ENCODE measurements around the gene NANOS3.

Gene NANOS3

DNA sequence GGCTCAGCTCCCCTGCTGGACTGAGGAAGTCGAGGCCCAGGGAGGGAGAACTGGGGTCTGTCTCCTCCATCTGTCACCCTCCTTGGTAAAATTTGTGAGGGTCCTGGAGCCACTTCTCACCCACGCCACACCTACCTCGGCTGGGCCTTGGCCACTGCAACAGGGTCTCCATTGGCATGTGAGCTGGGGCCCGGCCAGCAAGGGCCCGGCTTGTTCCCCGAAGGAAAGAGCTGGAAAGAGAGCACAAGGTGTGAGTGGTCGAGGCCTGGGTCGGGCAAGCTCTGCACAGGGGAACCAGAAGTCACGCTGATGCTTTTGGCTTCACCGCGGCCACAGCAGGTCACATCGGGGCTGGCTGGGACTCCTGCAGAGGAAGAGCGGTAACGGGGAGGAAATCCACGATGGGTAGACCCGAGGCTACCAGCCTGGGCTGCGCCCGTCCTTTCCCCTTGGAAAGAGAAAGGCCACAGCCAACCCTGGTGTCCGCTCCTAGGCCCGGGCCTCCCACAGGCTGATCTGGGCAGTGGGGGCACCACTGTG is 9.0 kb downstream of the NANOS3 start:
- DNase-seq (ENCODE audit: low spot score), result no peak

DNA sequence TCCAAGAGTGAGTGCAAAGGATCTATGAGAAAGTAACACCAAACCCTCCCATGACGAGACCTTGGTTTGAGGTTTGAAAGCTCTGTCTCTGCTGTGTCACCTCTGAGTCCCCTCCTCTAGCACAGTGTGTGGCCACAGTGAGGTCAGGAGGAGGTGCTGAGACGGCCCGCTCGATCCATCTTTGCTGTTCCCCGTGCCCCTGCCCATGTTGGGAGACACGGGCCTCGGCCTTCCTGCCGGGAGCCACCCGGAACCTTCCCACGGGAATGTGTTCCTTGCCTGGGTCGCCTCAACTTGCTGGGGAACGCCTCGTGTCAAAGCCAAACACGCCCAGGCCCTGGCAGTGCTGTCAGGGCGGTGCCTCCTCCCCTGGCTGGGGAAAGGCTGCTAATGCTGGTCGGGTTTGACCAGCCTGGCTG is 10.1 kb downstream of the NANOS3 start:
- no peak for DNase-seq (ENCODE audit: low spot score)

DNA sequence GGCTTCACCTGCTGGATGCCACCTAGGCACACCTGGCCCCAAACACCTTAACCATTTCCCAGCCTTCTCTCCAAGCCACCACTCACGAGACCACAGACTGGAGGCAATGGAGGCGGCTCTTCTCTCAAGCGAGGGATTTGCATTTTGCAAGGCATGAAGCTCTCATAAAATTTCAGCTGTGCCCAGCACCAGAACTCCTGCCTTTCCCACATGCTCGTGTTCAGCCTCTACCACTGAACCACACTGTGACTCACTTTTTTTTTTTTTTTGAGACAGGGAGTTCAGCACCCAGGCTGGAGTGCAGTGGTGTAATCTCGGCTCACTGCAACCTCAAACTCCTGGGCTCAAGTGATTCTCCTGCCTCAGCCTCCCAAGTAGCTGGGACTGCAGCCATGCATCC is 10.6 kb downstream of the NANOS3 start:
- no peak for DNase-seq (ENCODE audit: low spot score)

DNA sequence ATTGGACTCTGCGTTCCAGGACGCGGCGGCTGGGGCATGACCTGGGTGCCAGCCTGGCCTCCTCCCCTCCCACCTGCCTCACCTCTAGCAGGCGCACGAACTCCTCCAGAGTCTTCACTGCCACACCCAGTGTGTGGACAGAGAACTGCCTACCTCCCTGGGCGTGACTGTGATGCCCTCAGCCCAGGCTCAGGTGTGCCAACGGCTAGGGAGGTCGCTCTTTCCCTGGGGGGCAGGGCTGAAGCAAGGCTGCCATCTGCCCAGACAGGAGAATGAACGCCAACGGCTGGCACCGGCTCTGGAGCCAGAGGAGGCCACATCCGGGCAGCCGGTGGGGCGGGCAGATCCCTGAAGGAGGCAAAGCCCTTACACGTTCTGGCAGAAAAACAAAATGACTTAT is 11.3 kb downstream of the NANOS3 start:
- no peak for DNase-seq (ENCODE audit: low spot score)

DNA sequence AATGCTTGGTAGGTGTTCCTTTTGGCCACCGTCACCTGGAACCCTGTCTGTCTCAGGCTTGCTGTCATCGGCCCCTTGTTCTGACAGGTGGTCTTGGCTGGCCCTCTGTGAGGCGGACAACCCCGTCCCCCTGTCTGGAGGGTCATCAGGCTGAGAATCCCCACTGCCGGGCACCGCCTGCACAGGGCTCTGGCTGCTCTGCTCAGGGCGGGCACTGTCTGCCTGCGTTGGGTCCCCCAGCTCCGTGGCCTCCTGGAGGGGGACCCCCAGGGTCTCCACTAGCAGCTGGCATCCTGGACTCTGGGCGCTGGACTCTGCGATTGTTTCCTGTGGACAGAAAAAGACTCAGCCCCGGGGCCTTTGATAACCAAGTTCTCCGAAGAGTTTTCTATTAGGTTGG is 13.2 kb downstream of the NANOS3 start:
- DNase-seq (ENCODE audit: low spot score), result no peak

DNA sequence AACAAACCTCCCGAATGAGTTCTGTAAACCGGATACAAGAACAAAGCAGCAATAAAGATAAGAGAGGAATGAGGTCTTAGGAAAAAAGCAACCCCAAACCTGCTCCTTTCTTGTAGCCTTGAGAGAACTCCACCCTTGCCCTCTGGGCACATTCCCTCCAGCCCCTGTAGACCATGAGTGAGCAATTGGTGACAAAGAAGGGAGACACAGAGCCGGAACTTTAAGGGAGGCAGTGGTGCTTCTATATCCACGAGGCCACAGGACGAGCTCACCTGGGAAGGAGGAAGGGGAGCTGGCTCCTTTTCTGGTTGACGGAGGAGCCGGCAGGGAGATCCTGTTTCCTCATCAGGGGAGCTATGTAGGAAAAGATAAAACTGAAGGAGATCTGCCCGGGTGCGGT is 15.9 kb downstream of the NANOS3 start:
- DNase-seq (ENCODE audit: low spot score), result no peak

DNA sequence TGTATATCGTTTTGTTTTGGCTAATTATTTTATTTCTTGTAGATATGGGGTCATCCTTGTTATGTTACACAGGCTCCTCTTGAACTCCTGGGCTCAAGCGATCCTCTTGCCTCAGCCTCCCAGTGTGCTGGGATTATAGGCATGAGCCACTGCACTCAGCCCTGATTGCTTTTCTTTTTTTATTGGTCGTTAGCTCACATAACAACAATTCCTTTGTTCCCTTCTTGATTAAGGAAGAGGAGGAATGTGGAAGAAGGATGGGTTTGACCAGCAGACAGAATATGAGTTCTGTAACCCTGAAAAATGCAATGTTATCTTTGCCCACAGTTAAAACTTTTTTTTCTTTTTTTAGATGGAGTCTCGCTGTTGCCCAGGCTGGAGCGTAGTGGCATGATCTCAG is 17.6 kb downstream of the NANOS3 start:
- DNase-seq (ENCODE audit: low spot score), result no peak

DNA sequence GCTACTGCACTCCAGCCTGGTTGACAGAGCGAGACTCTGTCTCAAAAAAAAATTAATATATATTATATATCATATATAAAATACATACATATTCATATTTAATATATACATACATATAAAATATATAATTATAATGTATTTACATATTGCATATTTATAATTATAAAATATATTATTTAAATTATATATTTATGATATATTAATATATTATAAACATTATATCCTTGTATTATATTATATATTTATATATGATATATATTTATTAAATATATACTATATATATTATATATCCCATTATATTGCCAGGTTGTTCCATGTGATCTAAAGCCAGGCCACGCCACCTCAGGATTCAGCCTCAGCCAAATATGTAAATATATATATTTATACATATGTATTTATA is 19.3 kb downstream of the NANOS3 start:
- DNase-seq (ENCODE audit: low spot score), result no peak

DNA sequence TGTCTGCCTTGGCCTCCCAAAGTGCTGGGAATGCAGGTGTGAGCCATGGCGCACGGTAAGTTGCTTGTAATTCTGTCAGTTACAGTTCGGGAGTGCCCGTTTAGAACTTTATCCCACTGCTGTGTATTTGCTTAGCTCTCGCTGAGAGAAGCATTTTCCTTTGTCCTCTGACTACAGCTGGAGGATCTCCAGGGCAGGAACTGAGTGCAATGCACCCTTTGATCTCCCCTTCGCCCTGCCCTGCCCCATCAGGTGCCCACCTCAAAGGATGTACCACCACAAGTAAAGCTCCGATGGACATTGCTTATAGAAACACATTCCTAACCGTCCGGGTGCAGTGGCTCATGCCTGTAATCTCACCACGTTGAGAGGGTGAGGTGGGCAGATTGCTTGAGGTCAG is 22.5 kb downstream of the NANOS3 start:
- no peak for DNase-seq (ENCODE audit: low spot score)

DNA sequence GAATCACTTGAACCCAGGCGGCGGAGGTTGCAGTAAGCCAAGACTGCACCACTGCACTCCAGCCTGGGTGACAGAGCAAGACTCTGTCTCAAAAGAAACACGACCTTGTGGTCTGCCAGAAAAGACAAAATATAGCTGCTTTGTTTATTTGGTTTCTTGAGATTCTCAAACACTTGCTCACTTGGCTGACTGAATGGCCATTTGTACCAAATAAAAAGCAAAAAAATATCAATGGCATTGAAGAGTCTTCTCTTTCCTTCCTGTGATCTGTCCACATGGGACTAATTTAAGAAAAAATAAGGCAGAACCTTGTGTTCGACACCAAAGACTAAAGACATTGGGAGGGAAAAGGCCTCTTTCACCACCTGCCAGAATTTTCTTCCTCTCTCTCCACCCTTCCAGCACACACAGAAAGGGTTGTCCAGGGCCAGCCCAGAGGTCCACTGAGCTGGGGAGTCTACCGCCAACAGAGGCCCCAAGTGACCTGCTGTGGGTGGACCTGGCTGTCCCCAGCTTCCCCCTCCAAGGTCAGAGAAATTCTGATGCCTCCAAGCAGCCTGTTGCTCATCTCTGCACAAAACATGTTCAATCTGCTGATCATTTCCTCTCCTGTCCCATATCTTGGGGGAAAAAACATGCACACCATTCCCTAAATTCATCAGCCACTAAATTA is 23.1 kb downstream of the NANOS3 start:
- DNase-seq (ENCODE audit: low spot score), result no peak

DNA sequence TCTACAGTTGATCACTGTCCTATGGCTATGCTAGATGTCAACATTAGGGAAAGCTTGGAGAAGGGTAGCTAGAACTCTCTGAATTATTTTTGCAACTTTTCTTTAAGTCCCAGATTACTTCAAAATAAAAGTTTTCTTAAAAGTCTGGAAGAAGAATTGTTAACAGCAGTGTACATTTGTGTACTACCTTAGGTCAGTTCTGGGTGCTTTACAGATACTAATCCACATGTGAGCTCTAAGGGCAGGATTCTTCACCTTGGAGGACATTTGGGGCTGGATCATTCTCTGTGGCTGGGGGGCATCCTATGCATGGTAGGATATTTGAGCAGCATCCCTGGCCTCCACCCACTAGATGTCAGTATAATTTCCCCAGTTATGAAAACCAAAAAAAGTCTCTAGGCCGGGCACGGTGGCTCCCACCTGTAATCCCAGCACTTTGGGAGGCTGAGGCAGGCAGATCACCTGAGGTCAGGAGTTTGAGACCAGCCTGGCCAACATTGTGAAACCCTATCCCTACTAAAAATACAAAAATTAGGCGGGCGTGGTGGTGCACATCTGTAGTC is 26.1 kb downstream of the NANOS3 start:
- DNase-seq (ENCODE audit: low spot score), result no peak

DNA sequence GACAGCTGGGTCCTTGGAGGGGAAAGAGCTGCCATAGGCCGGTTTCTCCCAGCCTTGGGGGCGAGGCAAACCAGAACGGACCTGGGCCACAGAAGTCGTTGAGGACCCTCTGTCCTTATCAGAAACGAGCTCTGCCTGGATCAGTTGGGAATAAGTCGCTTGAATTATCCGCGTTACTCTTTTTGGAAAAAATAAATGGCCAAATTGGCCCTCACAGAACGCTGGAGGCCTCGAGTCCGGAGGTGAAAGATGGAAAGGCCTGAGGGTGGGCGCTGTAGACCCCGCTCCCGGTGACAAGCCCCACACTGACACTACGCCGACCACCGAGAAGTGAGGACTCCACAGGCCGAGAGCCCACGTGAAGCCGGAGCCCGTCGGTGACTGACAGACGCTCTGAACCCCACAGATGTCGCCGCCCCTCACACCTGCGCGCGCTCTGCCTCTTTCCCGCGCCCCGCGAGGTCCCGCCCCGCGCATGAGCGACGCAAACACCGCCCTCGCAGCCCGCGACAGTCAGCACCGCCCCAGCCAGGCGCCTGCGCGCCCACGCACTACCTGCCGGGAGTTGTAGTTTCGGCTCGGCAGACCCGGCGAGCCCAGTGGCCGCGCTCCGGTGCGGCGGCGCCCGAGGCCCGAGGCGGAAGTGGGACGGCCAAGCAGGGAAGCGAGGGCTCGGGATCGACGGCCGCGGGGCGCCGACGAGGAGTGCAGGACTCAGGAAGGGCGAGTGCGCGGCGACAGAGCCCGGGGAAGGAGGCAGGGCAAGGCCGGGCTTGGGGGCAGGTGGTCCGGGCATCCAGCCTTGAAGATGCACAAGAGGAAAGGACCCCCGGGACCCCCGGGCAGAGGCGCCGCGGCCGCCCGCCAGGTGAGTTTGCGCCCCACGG is 28.9 kb downstream of the NANOS3 start, which contains the start of the genes BRME1 and CC2D1A:
Gene BRME1 (minus strand): TSS at position 484 of the 887 bp plus-strand sequence. CDS start 1,225 bp downstream, outside the sequence.
Gene CC2D1A (plus strand): TSS at position 568 of the 887 bp plus-strand sequence. CDS start 241 bp downstream, at position 809.
- peak; percentile 95 for DNase-seq (ENCODE audit: low spot score)

DNA sequence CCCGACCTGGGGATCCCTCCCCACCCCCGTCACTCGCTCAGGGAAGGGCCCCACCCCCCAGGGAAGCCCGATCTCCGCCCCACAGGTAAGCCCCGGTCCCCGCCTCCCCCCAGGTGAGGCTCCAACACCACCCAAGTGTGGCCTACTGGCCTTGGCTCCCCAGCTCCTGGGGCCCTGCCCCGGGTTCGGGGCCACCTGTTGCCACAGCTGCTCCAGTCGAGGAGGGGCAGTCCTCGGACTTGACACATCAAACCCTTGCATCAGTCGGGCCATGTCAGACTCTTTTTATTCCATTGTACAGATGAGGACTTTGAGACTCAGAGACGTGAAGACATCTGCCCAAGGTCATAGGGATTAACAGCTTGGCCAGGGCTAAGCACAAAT is 29.6 kb downstream of the NANOS3 start:
- DNase-seq (ENCODE audit: low spot score), result no peak

DNA sequence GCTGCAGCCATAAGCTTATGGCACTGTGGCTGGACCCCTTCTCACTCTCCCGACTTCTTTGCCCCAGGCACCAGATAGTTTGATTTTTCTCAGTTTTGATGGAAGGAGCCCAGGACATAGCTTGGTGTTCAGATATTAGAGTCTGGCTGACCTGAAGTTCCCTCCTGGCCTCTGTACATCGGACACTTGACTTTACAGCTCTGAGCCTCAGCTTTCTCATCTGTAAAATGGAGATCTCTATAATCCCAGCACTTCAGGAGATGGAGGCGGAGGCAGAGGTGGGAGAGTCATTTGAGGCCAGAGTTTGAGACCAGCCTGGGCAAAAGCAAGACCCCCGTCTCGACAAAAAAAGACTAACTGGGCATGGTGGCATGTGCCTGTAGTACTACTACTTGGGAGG is 30.0 kb downstream of the NANOS3 start:
- DNase-seq (ENCODE audit: low spot score), result no peak

DNA sequence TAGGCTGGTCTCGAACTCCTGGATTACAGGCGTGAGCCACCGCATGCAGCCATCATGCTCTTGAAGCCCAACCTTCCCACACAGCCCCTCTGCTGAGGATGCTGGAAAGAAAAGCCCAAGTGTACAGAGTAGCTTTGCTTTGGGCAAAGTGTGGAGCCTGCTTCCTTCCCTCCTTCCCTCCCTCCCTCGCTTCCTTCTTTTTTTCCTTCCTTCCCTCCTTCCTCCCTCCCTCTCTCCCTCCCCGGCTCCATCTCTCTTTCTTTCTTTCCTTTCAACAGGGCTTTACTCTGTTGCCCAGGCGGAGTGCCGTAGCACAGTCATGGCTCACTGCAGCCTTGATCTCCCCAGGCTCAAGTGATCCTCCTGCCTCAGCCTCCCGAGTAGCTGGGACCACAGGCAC is 31.7 kb downstream of the NANOS3 start:
- no peak for DNase-seq (ENCODE audit: low spot score)

DNA sequence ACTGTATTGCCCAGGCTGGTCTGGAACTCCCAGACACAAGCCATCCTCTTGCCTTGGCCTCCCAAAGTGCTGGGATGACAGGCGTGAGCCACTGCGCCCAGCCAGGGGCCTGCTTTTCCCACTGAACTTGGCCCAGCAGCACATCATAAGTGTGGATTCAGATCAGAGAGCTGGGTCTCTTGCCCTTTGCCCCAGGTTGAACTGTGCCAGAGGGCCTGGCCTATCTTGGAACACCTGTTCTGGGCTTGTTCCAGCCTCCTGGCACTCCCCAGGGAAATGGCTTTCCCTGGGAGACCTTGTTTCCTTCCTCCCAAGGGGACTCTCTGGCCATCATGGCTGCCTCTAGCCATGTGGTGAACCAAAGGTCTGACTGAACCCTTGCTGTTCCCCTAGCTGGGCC is 32.5 kb downstream of the NANOS3 start:
- no peak for DNase-seq (ENCODE audit: low spot score)

DNA sequence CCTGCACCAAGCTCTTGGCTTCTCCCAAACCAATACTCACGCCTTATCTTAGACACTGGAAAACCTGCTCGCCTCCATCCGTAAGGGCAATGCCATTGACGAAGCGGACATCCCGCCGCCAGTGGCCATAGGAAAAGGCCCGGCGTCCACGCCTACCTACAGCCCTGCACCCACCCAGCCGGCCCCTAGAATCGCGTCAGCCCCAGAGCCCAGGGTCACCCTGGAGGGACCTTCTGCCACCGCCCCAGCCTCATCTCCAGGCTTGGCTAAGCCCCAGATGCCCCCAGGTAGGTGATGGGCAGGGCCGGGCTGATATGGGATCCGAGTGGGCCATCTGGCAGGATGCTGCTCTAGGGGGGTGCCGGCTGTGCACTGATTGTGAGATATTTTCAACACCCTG is 36.4 kb downstream of the NANOS3 start:
- DNase-seq (ENCODE audit: low spot score), result no peak

DNA sequence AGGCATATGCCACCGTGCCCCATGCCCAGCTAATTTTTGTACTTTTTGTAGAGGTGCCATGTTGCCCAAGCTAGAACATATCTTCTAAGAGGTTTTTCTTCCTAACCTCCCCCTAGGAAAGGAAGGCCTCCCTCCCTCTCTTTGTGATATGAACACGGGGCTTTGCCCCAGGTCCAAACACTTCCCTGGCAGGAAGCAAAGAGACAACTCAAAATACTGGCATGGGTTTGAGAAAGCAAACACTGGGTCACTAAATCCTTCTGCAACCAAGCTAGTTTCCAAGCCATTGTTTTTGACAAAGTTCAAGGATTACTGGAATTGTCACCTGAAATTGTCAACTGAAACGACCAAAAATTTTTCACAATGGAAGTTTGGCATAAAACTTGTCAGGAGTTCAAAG is 37.8 kb downstream of the NANOS3 start:
- no peak for DNase-seq (ENCODE audit: low spot score)

DNA sequence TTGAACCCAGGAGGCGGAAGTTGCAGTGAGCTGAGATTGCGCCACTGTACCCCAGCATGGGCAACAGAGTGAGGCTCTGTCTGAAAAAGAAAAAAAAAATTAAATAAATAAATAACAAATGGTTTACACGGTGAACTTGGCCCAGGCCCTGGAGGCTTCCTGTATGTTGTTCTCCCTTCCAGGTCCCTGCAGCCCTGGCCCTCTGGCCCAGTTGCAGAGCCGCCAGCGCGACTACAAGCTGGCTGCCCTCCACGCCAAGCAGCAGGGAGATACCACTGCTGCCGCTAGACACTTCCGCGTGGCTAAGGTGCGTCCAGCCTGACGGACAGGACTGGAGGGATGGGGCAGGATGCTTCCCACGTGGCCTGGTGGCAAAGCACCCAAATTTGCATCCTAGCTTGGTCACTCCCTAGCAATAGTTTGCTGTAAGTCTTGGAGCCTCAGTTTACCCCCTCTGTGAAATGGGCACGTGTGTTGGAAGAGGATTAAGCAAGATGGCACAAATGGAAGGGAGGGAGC is 41.0 kb downstream of the NANOS3 start:
- DNase-seq (ENCODE audit: low spot score), result no peak

DNA sequence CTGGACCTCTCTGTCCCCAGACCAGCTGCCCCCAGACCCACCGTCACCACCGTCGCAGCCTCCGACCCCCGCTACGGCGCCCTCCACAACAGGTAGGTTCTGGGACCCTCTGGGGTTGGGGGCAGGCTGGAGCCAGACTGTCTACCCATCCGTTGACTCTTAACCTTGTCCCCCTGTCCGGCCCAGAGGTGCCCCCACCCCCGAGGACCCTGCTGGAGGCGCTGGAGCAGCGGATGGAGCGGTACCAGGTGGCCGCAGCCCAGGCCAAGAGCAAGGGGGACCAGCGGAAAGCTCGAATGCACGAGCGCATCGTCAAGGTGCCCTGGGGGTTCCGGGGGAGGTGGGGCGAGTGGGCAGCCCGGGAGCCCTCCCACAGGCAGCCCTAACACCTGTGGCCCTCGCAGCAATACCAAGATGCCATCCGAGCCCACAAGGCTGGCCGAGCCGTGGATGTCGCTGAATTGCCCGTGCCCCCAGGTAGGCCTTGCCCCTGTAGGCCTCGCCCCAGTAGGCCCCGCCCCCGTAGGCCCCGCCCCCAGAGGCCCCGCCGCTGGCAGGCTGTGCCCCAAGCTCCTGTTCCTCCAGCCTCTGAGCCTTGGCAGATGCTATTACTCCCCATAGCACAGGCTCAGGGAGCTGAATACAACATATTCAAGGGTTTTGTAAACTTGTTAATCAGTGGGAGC is 41.9 kb downstream of the NANOS3 start:
- DNase-seq (ENCODE audit: low spot score), result no peak

DNA sequence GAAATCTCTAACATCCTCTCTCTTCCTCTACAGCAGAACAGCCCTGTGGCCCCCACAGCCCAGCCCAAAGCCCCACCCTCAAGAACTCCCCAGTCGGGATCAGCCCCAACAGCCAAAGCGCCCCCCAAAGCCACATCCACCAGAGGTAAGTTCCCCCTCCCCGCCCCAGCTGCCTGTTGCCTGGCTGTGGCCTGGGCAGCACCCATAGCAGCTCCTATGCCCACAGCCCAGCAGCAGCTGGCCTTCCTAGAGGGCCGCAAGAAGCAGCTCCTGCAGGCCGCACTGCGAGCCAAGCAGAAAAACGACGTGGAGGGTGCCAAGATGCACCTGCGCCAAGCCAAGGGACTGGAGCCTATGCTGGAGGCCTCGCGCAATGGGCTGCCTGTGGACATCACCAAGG is 43.6 kb downstream of the NANOS3 start:
- DNase-seq (ENCODE audit: low spot score), result no peak
